Measurements from ENCODE around the gene ECEL1.

GRCh38 chr2:232532419-232532818, 44.8 kb upstream of the ECEL1 start:
- TF ChIP-seq CTCF (IDR thresholded peaks at IDR 0.05) (no peak), POLR2AphosphoS5 (IDR thresholded peaks at IDR 0.05) (no peak), EP300 (IDR thresholded peaks at IDR 0.05) (no peak)
